GM23248 (cell line): ENCODE measurements around the gene RNF10. TPM values are rescaled to one million over a fixed set of nuclear protein-coding genes. Genes with fewer than 3 reads are reported as not detected.

ENCODE experiments used
- DNase-seq: peaks from one replicate; pipeline ENCODE4 v3.0.0-alpha.2; 2015
- H2AFZ ChIP-seq: fragments of 200-600 bp; sonication (generic); 2 replicates; pipeline ENCODE4 v1.6.1; 2016; ENCODE audit warnings: antibody characterized with exemption
- H3F3A ChIP-seq: fragments of 200-600 bp; sonication (generic); 2 replicates; pipeline ENCODE4 v1.6.1; 2016; ENCODE audit warnings: mild to moderate bottlenecking, antibody characterized with exemption, mixed run types; ENCODE audit not compliant: insufficient read depth
- H3K27ac ChIP-seq: fragments of 200-600 bp; sonication (generic); 2 replicates; pipeline ENCODE4 v1.5.1; 2016; ENCODE audit warnings: mild to moderate bottlenecking
- H3K27me3 ChIP-seq: fragments of 200-600 bp; sonication (generic); replicated peaks from 2 replicates; pipeline ENCODE4 v1.6.1; 2016; ENCODE audit warnings: mild to moderate bottlenecking; ENCODE audit not compliant: insufficient read depth
- H3K36me3 ChIP-seq: fragments of 200-600 bp; sonication (generic); 2 replicates; pipeline ENCODE4 v1.6.1; 2016; ENCODE audit warnings: low read depth, mild to moderate bottlenecking
- H3K4me1 ChIP-seq: fragments of 200-600 bp; sonication (generic); 2 replicates; pipeline ENCODE4 v1.6.1; 2016; ENCODE audit warnings: mild to moderate bottlenecking; ENCODE audit not compliant: insufficient read depth
- H3K4me2 ChIP-seq: fragments of 200-600 bp; sonication (generic); one replicate; pipeline ENCODE4 v1.6.1; 2016; ENCODE audit warnings: mild to moderate bottlenecking; ENCODE audit not compliant: unreplicated experiment
- H3K4me3 ChIP-seq: fragments of 200-600 bp; sonication (generic); 2 replicates; pipeline ENCODE4 v1.5.1; 2016; ENCODE audit warnings: mild to moderate bottlenecking
- H3K79me2 ChIP-seq: fragments of 200-600 bp; sonication (generic); 2 replicates; pipeline ENCODE4 v1.6.1; 2016; ENCODE audit warnings: mild to moderate bottlenecking; ENCODE audit not compliant: insufficient read depth
- H3K9ac ChIP-seq: fragments of 200-600 bp; sonication (generic); 2 replicates; pipeline ENCODE4 v1.6.1; 2016; ENCODE audit warnings: mild to moderate bottlenecking
- H3K9me2 ChIP-seq: fragments of 200-600 bp; sonication (generic); 2 replicates; pipeline ENCODE4 v1.6.1; 2016; ENCODE audit warnings: mixed run types, mild to moderate bottlenecking, moderate library complexity; ENCODE audit not compliant: insufficient read depth
- H3K9me3 ChIP-seq: fragments of 200-600 bp; sonication (generic); one replicate; pipeline ENCODE4 v1.6.1; 2017; ENCODE audit warnings: low read depth
- H4K20me1 ChIP-seq: fragments of 200-600 bp; sonication (generic); 2 replicates; pipeline ENCODE4 v1.6.0; 2016; ENCODE audit not compliant: insufficient read depth
- EZH2 ChIP-seq: fragments of 200-600 bp; sonication (generic); IDR thresholded peaks from 2 replicates; pipeline ENCODE4 v1.6.1; 2018; ENCODE audit warnings: antibody characterized with exemption, mild to moderate bottlenecking; ENCODE audit not compliant: insufficient read depth, poor library complexity, severe bottlenecking
- EZH2phosphoT487 ChIP-seq: fragments of 200-600 bp; sonication (generic); IDR thresholded peaks from 2 replicates; pipeline ENCODE4 v1.6.1; 2018; ENCODE audit warnings: antibody characterized with exemption, moderate library complexity, mild to moderate bottlenecking, low read depth; ENCODE audit not compliant: insufficient read depth
- WGBS, 2 experiments: methylation state at CpG; one replicate each; pipeline ENCODE4 v1.1.6; 2015 to 2017; ENCODE audit warnings: low lambda C conversion rate in 2 of 2, low coverage in 1 of 2; ENCODE audit errors: missing lambda C conversion rate in 2 of 2; 5-methylcytosine and 5-hydroxymethylcytosine counted together
- in situ Hi-C: fragments of 300-500 bp; cut with MboI; formaldehyde crosslinking; loops from 2 replicates; pipeline ENCODE4 v1.15.0; 2020
- polyA plus RNA-seq: library from polyadenylated mRNA; unstranded; fragments of >200 nt; fragmentation: Nextera tagmentation; extraction: Ambion mirVana; gene quantifications from 2 replicates; pipeline ENCODE4 v1.2.1, GENCODE V29; 2016
- total RNA-seq: library from RNA; depleted of rRNA; stranded (reverse); fragments of >200 nt; shearing (Covaris generic); gene quantifications from 2 replicates; pipeline ENCODE4 v1.2.3, GENCODE V29; 2014

RNF10 gene
- total and polyA plus RNA-seq, 2 experiments from 2014 or later, result 69.3 to 130 TPM

- Histone ChIP-seq H3K36me3 (peaks cover 14% of the 10 kb centered on the region), H3K4me3 (peak within 1 kb of the TSS; percentile 99), H3K27me3 (no peaks in the 10 kb centered on the region), H3K9me3 (no peaks in the 10 kb centered on the region), H3K4me2 (peak within 1 kb of the TSS; percentile 91), H2AFZ (peak within 1 kb of the TSS; percentile 75), H3K27ac (peak within 1 kb of the TSS; percentile 63), H4K20me1 (peaks cover 15% of the 10 kb centered on the region), H3K9me2 (no peaks in the 10 kb centered on the region), H3F3A (peaks cover 40% of the 10 kb centered on the region), H3K4me1 (peaks cover 20% of the 10 kb centered on the region), H3K79me2 (peaks cover 45% of the 10 kb centered on the region), H3K9ac (peak within 1 kb of the TSS; percentile 87)
- in situ Hi-C loops, result no loop called here
- peak; percentile 98 for DNase-seq
- WGBS, 2 experiments, result 1 to 2% methylated on average over 36 to 48 of the region's 53 CpGs
- TF ChIP-seq EZH2phosphoT487 (no peak), EZH2 (no peak)
These were observed 38.3 kb upstream of the RNF10 start, which contains the start of gene DYNLL1 for GRCh38 chr12:120495731-120496412. Gene DYNLL1, plus strand, starts transcription at chr12:120496113. Its CDS starts 309 bp downstream, at chr12:120496422.

- WGBS, 2 experiments, result 1 to 2% methylated on average over 41 to 46 of the region's 47 CpGs
- Histone ChIP-seq H3K27ac (peak overlapping the region; percentile 63), H3K27me3 (no peaks in the 10 kb centered on the region), H3F3A (peaks cover 40% of the 10 kb centered on the region), H3K79me2 (peaks cover 45% of the 10 kb centered on the region), H3K4me1 (peaks cover 20% of the 10 kb centered on the region), H4K20me1 (peaks cover 15% of the 10 kb centered on the region), H3K9me2 (no peaks in the 10 kb centered on the region), H2AFZ (peak overlapping the region; percentile 75), H3K36me3 (peaks cover 14% of the 10 kb centered on the region), H3K9ac (peak overlapping the region; percentile 87), H3K9me3 (no peaks in the 10 kb centered on the region), H3K4me3 (peak overlapping the region; percentile 99), H3K4me2 (peak overlapping the region; percentile 91)
- in situ Hi-C loops, result no loop called here
- TF ChIP-seq EZH2phosphoT487, result no peak
- no peak for TF ChIP-seq EZH2
- peak; percentile 80 for DNase-seq
These were observed 37.5 kb upstream of the RNF10 start for GRCh38 chr12:120496413-120497340.

- Histone ChIP-seq H3K27ac (peak overlapping the region; percentile 7; the same call in 1 of the 2 replicates), H3K4me1 (peaks cover 20% of the 10 kb centered on the region), H3K9me3 (no peaks in the 10 kb centered on the region), H4K20me1 (peaks cover 15% of the 10 kb centered on the region), H3K4me3 (peak overlapping the region; percentile 99), H3K9ac (peak overlapping the region; percentile 87), H3K79me2 (peaks cover 45% of the 10 kb centered on the region), H2AFZ (no peak overlapping the region), H3F3A (peaks cover 40% of the 10 kb centered on the region), H3K27me3 (no peaks in the 10 kb centered on the region), H3K4me2 (peak overlapping the region; percentile 91), H3K9me2 (no peaks in the 10 kb centered on the region), H3K36me3 (peaks cover 14% of the 10 kb centered on the region)
- WGBS, 2 experiments, result 11 to 12% methylated on average over 9 of the region's 9 CpGs
- TF ChIP-seq EZH2phosphoT487, result no peak
- no peak for TF ChIP-seq EZH2
- in situ Hi-C loops, result no loop called here
- DNase-seq, result peak; percentile 48
These were observed 36.5 kb upstream of the RNF10 start for GRCh38 chr12:120497524-120498150.
